Mucosa of rectum (tissue), 2 donors: ENCODE data around the gene RHOB.

Experiments used
- H3K27ac ChIP-seq, 2 donors: one replicate each; pipeline ENCODE4 v1.7.0; 2013; ENCODE audit warnings: inconsistent platforms in 2 of 2, low read depth in 2 of 2, low read length in 2 of 2
- H3K27me3 ChIP-seq, 2 donors: one replicate each; pipeline ENCODE4 v1.7.0; 2013; ENCODE audit warnings: low read length in 2 of 2; ENCODE audit not compliant: control insufficient read depth in 2 of 2, insufficient read depth in 2 of 2
- H3K36me3 ChIP-seq, 2 donors: one replicate each; pipeline ENCODE4 v1.7.0; 2013; ENCODE audit warnings: low read length in 2 of 2; ENCODE audit not compliant: control insufficient read depth in 2 of 2, insufficient read depth in 2 of 2
- H3K4me1 ChIP-seq, 2 donors: one replicate each; pipeline ENCODE4 v1.7.0; 2013; ENCODE audit warnings: low read length in 2 of 2, mild to moderate bottlenecking in 1 of 2; ENCODE audit not compliant: control insufficient read depth in 2 of 2, insufficient read depth in 2 of 2
- H3K4me3 ChIP-seq, 2 donors: one replicate each; pipeline ENCODE4 v1.7.0; 2013; ENCODE audit warnings: low read length in 2 of 2
- H3K9ac ChIP-seq, 2 donors: one replicate each; pipeline ENCODE4 v1.7.0; 2013; ENCODE audit warnings: low read length in 2 of 2, low read depth in 1 of 2, mild to moderate bottlenecking in 1 of 2
- H3K9me3 ChIP-seq, 2 donors: one replicate each; pipeline ENCODE4 v1.7.0; 2013; ENCODE audit warnings: low read length in 2 of 2; ENCODE audit not compliant: control insufficient read depth in 2 of 2
- donor health status: healthy.
- donor health status: Normal muscosa, but diverticular disease.

RHOB gene

GRCh38 chr2:20436716-20437470 lies 10.0 kb upstream of the RHOB start:
- Histone ChIP-seq H3K36me3 (no peaks in the 10 kb centered on the region), H3K9ac (no peak overlapping the region), H3K4me3 (no peak overlapping the region), H3K27me3 (no peaks in the 10 kb centered on the region), H3K27ac (no peak overlapping the region), H3K9me3 (no peaks in the 10 kb centered on the region), H3K4me1 (peaks cover 7 to 14% of the 10 kb centered on the region in 2 donors)

DNA sequence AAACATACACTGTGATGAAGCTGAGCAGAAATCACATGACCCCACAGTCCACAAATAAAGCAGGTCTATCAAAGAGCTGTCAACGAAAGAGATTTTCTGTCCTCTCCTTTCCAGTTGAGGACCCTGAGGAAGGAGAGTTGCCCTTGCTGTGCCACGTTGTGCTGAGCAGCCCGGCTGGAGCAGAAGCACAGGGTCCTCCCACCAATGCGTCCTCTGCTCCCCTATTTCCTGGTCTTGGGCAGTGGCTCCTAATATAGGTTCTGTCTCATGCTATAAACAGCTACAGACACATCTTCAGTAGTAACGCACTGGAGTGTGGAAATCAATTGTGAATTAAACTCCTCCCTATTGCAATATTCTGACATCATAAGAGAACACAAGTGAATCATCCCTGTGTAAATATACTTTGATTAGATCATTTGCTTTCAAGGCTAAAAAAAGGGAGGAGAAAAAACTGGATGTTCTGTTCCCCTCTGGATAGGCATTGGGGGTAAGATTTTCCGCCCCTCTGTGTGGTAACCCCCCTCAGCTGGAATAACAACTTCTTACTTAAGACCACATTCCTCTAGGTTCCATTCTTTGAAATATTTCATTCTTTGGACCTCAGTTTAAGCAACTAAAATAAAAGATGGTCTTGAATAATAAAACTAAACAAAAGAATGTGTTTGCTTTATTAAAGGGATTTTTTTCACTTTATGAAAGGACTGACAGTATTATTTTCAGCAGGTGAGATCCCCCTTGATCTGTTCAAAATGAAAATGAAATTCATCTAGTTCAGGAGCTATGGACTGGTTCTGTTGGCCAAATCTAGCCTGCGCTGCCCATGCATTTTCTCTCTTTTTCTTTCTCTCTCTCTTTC lies 8.3 kb upstream of the RHOB start:
- Histone ChIP-seq H3K9ac (peak overlapping the region; percentile 24 to 76), H3K4me3 (peak overlapping the region; percentile 3 to 45), H3K4me1 (peaks cover 7 to 15% of the 10 kb centered on the region in 2 donors), H3K36me3 (no peaks in the 10 kb centered on the region), H3K9me3 (no peaks in the 10 kb centered on the region), H3K27me3 (no peaks in the 10 kb centered on the region), H3K27ac (peak overlapping the region; percentile 29 to 83)

DNA sequence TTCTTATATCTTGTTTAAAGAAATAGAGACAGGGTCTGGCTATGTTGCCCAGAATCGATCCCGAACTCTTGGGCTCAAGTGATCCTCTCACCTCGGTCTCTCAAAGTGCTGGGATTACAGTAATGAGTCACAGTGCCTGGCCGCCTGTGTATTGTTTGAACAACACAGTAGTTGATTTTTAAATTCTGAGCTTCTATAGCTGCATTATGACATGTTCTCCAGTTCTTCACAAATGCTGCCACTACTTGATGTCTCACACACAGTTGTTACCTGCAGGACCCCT lies 7.7 kb upstream of the RHOB start:
- Histone ChIP-seq H3K36me3 (no peaks in the 10 kb centered on the region), H3K27ac (peak overlapping the region; percentile 29 to 79), H3K9ac (peak overlapping the region in 1 of 2 donors; percentile 76), H3K9me3 (no peaks in the 10 kb centered on the region), H3K4me3 (peak overlapping the region; percentile 3 to 14), H3K27me3 (no peaks in the 10 kb centered on the region), H3K4me1 (peaks cover 11 to 20% of the 10 kb centered on the region in 2 donors)

DNA sequence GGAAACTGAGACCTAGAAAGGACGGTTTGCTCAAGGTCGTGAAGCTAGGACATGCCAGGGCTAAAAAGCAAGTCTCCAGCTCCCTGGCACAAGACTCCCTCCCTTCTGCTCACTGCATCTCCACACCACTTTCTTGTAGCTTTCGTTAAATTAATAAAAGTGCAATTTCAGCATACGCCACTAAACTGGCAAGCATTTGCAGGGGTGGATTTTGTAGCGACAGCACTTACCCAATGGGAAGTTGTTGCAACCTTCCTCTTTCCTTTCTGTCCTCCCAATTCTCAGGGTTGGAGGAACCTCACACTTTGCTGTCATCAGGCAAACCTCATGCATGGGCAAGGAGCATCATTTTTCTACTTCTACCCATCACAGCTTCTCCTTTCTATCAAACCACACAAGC lies 7.4 kb upstream of the RHOB start:
- H3K4me3 ChIP-seq = no peak overlapping the region
- H3K27ac ChIP-seq = peak overlapping the region; percentile 29 to 79
- H3K9me3 ChIP-seq = no peaks in the 10 kb centered on the region
- peak overlapping the region in 1 of 2 donors; percentile 76 for H3K9ac ChIP-seq
- no peaks in the 10 kb centered on the region for H3K36me3 ChIP-seq
- H3K4me1 ChIP-seq = peaks cover 12 to 20% of the 10 kb centered on the region in 2 donors
- no peaks in the 10 kb centered on the region for H3K27me3 ChIP-seq

- Histone ChIP-seq H3K4me1 (peaks cover 14 to 20% of the 10 kb centered on the region in 2 donors), H3K9me3 (no peaks in the 10 kb centered on the region), H3K27me3 (no peaks in the 10 kb centered on the region), H3K9ac (no peak overlapping the region), H3K36me3 (no peaks in the 10 kb centered on the region), H3K27ac (no peak overlapping the region), H3K4me3 (no peak overlapping the region)
Observed at GRCh38 chr2:20440001-20440560, 6.8 kb upstream of the RHOB start.

- Histone ChIP-seq H3K27ac (peak overlapping the region; percentile 63 to 85), H3K4me1 (peaks cover 16 to 22% of the 10 kb centered on the region in 2 donors), H3K27me3 (no peaks in the 10 kb centered on the region), H3K4me3 (no peak overlapping the region), H3K9me3 (no peaks in the 10 kb centered on the region), H3K36me3 (peaks cover 2 to 5% of the 10 kb centered on the region in 2 donors), H3K9ac (peak overlapping the region; percentile 26 to 51)
Observed at GRCh38 chr2:20443276-20443920, 3.5 kb upstream of the RHOB start.

GRCh38 chr2:20444101-20444992 lies 2.5 kb upstream of the RHOB start:
- H3K4me1 ChIP-seq = peaks cover 18 to 21% of the 10 kb centered on the region in 2 donors
- no peaks in the 10 kb centered on the region for H3K9me3 ChIP-seq
- no peak overlapping the region for H3K4me3 ChIP-seq
- peaks cover 2 to 5% of the 10 kb centered on the region in 2 donors for H3K36me3 ChIP-seq
- no peaks in the 10 kb centered on the region for H3K27me3 ChIP-seq
- H3K9ac ChIP-seq = peak overlapping the region; percentile 26 to 51
- H3K27ac ChIP-seq = peak overlapping the region; percentile 63 to 85

- H3K9me3 ChIP-seq = no peaks in the 10 kb centered on the region
- H3K36me3 ChIP-seq = peaks cover 2 to 5% of the 10 kb centered on the region in 2 donors
- no peak overlapping the region for H3K4me3 ChIP-seq
- peaks cover 18 to 20% of the 10 kb centered on the region in 2 donors for H3K4me1 ChIP-seq
- peak overlapping the region; percentile 52 to 85 for H3K27ac ChIP-seq
- H3K9ac ChIP-seq = no peak overlapping the region
- no peaks in the 10 kb centered on the region for H3K27me3 ChIP-seq
Observed at GRCh38 chr2:20444993-20445910, 1.6 kb upstream of the RHOB start.
